Neural progenitor cell (in vitro differentiated cells): Measurements from ENCODE around the gene BPIFB4.

Experiments used
- EZH2 ChIP-seq: fragments of 200-600 bp; sonication (generic); IDR thresholded peaks from 2 replicates; pipeline ENCODE4 v1.6.1; 2017; ENCODE audit warnings: antibody characterized with exemption, mild to moderate bottlenecking, moderate library complexity
- EZH2phosphoT487 ChIP-seq: fragments of 200-600 bp; sonication (generic); IDR thresholded peaks from 2 replicates; pipeline ENCODE4 v1.6.1; 2017; ENCODE audit warnings: antibody characterized with exemption
- TF ChIP-seq, protein P1 (sequence below): fragments of 200-600 bp; sonication (generic); IDR thresholded peaks from 2 replicates; pipeline ENCODE4 v1.5.1; 2017; ENCODE audit warnings: antibody characterized with exemption, mild to moderate bottlenecking

DNA sequence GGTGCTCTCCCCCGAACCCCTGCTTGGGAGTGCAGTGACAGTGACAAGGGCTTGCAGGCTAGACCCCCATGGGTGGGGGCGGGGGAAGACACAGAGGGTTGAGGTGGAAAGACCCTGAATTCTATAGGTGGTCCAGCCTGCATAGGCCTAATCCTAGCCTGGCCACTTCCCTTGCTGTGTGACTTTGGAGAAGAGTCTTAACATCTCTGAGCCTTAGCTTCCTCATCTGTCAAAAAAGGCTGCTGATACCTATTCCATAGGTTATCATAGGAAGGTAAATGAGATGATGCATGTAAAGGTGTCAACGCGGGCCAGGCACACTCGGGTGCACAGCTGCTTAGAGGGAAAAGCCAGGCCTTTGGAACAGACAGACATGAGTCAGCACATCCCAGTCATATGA, 15.8 kb downstream of the BPIFB4 start:
- TF ChIP-seq, protein P1, sequence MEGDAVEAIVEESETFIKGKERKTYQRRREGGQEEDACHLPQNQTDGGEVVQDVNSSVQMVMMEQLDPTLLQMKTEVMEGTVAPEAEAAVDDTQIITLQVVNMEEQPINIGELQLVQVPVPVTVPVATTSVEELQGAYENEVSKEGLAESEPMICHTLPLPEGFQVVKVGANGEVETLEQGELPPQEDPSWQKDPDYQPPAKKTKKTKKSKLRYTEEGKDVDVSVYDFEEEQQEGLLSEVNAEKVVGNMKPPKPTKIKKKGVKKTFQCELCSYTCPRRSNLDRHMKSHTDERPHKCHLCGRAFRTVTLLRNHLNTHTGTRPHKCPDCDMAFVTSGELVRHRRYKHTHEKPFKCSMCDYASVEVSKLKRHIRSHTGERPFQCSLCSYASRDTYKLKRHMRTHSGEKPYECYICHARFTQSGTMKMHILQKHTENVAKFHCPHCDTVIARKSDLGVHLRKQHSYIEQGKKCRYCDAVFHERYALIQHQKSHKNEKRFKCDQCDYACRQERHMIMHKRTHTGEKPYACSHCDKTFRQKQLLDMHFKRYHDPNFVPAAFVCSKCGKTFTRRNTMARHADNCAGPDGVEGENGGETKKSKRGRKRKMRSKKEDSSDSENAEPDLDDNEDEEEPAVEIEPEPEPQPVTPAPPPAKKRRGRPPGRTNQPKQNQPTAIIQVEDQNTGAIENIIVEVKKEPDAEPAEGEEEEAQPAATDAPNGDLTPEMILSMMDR: no peak
- TF ChIP-seq EZH2 (no peak), EZH2phosphoT487 (no peak)
